HUES48 (cell line): ENCODE data around the gene LRP1B.

ENCODE experiments used
- H3K27ac ChIP-seq: one replicate; pipeline ENCODE4 v1.7.0; 2013; ENCODE audit warnings: low read depth, low read length, inconsistent platforms
- H3K27me3 ChIP-seq: 2 replicates; pipeline ENCODE4 v1.6.1; 2013; ENCODE audit warnings: mild to moderate bottlenecking, low read length; ENCODE audit not compliant: control insufficient read depth, insufficient read depth
- H3K36me3 ChIP-seq: 2 replicates; pipeline ENCODE4 v1.6.1; 2013; ENCODE audit warnings: low read length; ENCODE audit not compliant: control insufficient read depth, insufficient read depth
- H3K4me1 ChIP-seq: 2 replicates; pipeline ENCODE4 v1.6.1; 2013; ENCODE audit warnings: mild to moderate bottlenecking, low read length; ENCODE audit not compliant: control insufficient read depth, insufficient read depth
- H3K4me3 ChIP-seq: 2 replicates; pipeline ENCODE4 v1.5.1; 2013; ENCODE audit warnings: mild to moderate bottlenecking, low read depth, low read length
- H3K9ac ChIP-seq: 2 replicates; pipeline ENCODE4 v1.6.1; 2013; ENCODE audit warnings: mild to moderate bottlenecking, low read depth, low read length, moderate library complexity
- H3K9me3 ChIP-seq: 2 replicates; pipeline ENCODE4 v1.6.1; 2013; ENCODE audit warnings: low read length; ENCODE audit not compliant: control insufficient read depth, insufficient read depth

Gene LRP1B

DNA sequence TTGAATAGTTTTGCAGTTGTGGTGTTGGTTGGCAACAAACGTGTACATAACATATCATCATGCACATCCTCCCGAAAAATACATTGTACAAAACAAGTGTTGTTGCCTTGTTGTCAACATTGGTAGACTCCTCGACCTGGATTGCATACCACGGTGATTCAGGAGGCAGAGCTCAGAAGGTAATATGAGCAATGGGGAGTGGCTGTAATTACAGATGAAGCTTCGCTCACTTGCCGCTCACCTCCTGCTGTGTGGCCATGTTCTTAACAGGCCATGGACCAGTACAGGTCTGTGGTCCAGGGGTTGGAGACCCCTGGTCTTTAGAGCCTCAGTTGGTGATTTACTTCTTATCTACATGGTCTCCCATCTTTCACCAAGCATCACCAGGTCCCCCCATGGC, 1927.5 kb downstream of the LRP1B start:
- Histone ChIP-seq H3K27ac (no peak overlapping the region), H3K4me1 (no peaks in the 10 kb centered on the region), H3K36me3 (no peaks in the 10 kb centered on the region), H3K27me3 (no peaks in the 10 kb centered on the region), H3K9me3 (no peaks in the 10 kb centered on the region), H3K4me3 (no peak overlapping the region), H3K9ac (no peak overlapping the region)

DNA sequence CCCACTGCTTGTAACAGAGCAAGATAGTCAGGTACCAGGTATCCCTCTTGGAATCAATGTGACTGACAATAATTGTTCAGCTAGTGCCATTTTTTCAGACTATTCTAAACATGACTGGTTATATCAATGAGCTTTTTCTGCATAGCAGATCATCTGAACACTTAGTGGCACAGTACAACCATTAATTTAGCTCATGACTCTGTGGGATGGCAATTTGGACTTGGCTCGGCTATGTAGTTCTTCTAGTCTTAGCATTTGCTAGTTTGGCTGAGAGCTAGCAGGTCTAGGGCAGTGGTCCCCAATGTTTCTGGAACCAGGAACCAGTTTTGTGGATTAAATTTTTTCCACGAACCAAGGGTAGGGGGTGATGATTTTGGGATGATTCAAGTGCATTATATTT, 1929.2 kb downstream of the LRP1B start:
- Histone ChIP-seq H3K4me3 (no peak overlapping the region), H3K27ac (no peak overlapping the region), H3K9ac (no peak overlapping the region), H3K4me1 (no peaks in the 10 kb centered on the region), H3K36me3 (no peaks in the 10 kb centered on the region), H3K27me3 (no peaks in the 10 kb centered on the region), H3K9me3 (no peaks in the 10 kb centered on the region)

DNA sequence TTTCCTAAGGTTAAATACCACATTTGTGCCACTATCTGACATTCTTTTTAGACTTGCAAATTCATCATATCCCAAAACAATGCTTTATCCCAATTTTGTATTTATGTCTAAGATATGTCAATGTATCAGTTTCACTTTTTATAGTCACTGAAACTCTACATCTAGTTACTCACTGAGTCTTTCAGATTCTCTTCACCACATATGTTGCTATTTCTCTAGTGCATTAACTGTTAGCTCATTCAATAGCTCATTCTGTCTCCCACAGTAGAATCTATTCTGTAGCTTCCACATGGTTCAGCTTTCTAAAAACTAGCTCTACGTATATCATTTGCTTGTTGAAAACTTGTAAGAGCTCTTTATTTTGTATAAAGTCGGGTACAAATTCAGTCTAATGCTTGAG, 1930.1 kb downstream of the LRP1B start:
- no peak overlapping the region for H3K4me3 ChIP-seq
- no peaks in the 10 kb centered on the region for H3K27me3 ChIP-seq
- no peak overlapping the region for H3K9ac ChIP-seq
- no peaks in the 10 kb centered on the region for H3K36me3 ChIP-seq
- no peak overlapping the region for H3K27ac ChIP-seq
- no peaks in the 10 kb centered on the region for H3K9me3 ChIP-seq
- no peaks in the 10 kb centered on the region for H3K4me1 ChIP-seq

DNA sequence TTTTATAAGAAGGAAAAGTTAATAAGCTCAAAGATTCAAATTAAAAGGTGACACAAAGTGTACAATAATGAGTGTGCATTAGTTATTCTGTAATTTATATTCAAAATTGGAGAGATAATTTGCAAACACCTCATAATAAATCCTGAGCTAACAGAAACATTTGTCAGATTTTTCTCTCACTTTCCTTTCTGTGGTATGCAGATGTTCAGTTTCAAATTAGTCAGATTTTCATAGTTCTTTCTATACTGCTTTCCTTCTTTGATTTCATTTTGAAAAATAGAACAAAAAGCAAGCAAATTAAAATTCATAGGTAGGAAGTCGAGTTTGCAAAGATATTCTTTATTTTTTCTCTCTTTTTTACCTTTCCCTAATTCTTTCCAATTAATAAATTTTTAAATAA, 1930.5 kb downstream of the LRP1B start:
- H3K36me3 ChIP-seq, result no peaks in the 10 kb centered on the region
- H3K9me3 ChIP-seq, result no peaks in the 10 kb centered on the region
- H3K9ac ChIP-seq, result no peak overlapping the region
- H3K4me1 ChIP-seq, result no peaks in the 10 kb centered on the region
- no peak overlapping the region for H3K27ac ChIP-seq
- no peak overlapping the region for H3K4me3 ChIP-seq
- H3K27me3 ChIP-seq, result no peaks in the 10 kb centered on the region

DNA sequence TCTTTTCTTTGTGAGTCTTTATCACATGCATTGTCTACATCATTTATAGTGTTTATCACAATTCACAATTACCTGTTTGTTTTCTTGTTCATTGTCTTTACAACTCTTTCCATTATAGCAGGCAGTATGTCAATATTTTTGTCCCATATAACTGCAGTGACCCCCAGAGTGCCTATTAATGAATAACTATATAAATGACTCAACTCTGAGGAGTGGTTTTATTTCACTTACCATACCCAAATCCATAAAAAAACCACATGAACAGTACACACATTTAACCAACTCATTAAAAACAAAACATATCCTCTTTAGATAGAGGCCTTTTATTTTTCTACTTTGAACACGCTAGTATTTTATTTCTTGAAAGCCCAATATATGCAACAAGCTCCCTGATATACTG, 1931.5 kb downstream of the LRP1B start:
- Histone ChIP-seq H3K9ac (no peak overlapping the region), H3K9me3 (no peaks in the 10 kb centered on the region), H3K36me3 (no peaks in the 10 kb centered on the region), H3K4me3 (no peak overlapping the region), H3K4me1 (no peaks in the 10 kb centered on the region), H3K27me3 (no peaks in the 10 kb centered on the region), H3K27ac (no peak overlapping the region)

DNA sequence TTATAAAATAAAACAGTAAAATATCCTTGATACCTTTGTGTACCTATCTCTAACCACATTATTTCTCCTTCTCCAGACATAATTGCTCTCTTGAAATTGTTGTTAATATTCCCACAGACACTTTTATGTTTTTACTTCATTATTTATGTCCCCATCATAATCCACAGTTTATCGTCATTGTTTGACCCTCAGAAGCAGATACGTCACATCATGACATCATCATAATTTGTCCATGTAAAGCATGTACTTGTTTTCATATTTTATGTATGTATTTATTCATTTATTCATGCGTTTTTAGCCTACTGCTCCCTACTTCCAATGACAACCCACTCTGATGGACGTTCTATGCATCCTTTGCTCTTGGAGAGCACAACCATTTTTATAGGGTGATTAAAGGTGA, 1943.7 kb downstream of the LRP1B start:
- H3K9ac ChIP-seq, result no peak overlapping the region
- H3K36me3 ChIP-seq, result no peaks in the 10 kb centered on the region
- no peak overlapping the region for H3K4me3 ChIP-seq
- no peaks in the 10 kb centered on the region for H3K9me3 ChIP-seq
- H3K4me1 ChIP-seq, result peaks cover 7% of the 10 kb centered on the region; the same call in 1 of the 2 replicates
- no peak overlapping the region for H3K27ac ChIP-seq
- H3K27me3 ChIP-seq, result no peaks in the 10 kb centered on the region

DNA sequence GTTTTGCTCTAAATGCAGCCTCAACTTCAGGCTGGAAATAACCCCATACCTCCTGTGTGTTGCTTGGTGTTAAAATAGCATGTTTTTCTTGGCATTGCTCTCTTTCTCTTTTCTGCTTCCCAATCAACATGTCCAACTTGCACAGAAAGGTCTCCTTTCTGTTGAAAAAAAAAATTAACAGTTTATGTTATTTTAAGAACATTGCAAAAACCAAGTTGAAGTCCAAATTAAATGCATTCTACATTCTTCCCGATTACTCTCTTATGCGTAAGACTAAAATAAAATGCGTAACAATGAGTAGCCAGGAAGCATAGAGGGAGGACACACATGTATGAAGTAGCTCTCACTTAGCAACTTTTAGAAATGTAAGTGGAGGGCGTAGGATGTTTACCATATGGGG, 1944.5 kb downstream of the LRP1B start:
- Histone ChIP-seq H3K9me3 (no peaks in the 10 kb centered on the region), H3K27ac (no peak overlapping the region), H3K27me3 (no peaks in the 10 kb centered on the region), H3K4me3 (no peak overlapping the region; the same call in 1 of the 2 replicates), H3K9ac (no peak overlapping the region), H3K4me1 (peaks cover 7% of the 10 kb centered on the region; the same call in 1 of the 2 replicates), H3K36me3 (no peaks in the 10 kb centered on the region)

DNA sequence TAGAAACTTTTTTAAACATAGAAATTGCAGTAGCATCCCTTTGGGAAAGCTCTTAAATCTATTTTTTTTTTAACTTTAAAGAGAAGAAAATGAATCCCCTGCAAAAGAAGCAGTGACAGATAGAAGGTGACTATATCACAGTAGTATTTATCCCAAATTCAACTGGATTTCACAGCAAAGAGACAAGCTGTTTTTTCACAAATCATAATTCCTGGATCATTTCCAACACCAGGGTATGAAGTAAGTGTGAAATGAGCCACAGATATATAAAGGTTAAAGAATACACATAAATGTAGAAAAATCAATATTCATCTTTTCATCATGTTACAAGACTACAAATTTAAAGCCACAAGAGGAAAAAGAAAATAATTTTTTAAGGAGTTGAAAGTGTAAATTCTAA, 1945.7 kb downstream of the LRP1B start:
- Histone ChIP-seq H3K27ac (no peak overlapping the region), H3K9ac (no peak overlapping the region), H3K4me3 (no peak overlapping the region), H3K4me1 (peaks cover 7% of the 10 kb centered on the region; the same call in 1 of the 2 replicates), H3K36me3 (no peaks in the 10 kb centered on the region), H3K9me3 (no peaks in the 10 kb centered on the region), H3K27me3 (no peaks in the 10 kb centered on the region)

DNA sequence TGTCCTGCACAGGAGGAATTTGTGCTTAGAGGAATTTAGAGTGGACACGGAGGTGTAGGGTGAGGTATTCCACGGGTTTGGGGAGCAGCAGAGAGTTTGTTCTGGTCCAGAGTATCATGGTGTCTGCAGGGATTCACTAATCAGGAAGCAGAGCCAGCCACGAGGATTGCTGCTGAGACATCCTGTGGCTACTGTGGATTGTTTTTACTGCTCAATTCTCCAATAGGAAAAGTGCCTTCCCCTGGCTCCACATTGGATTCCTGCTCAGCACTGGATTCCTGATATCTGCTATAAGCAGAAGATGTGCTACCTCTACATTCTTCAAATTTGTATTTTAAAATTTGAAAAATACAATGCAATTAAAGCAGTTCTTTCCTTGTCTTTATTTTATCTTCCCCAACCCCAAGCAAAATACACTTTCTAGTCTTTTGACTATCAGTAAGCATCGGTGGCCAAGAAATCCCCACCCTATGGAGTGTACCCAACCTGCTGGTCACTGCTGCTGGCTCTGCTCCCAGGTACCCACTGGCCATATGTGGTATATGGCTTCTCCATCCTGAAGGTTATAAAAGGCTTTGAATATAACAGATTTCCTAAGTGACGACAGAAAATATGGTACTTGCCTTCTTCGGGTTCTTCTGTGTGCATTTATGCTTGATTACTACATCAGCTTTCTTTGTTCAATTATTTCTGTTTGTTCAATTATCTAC, 1947.6 kb downstream of the LRP1B start:
- no peak overlapping the region for H3K9ac ChIP-seq
- H3K36me3 ChIP-seq, result no peaks in the 10 kb centered on the region
- H3K27ac ChIP-seq, result no peak overlapping the region
- peaks cover 7% of the 10 kb centered on the region; the same call in 1 of the 2 replicates for H3K4me1 ChIP-seq
- no peak overlapping the region for H3K4me3 ChIP-seq
- H3K9me3 ChIP-seq, result no peaks in the 10 kb centered on the region
- H3K27me3 ChIP-seq, result no peaks in the 10 kb centered on the region
